ENCODE data around the gene SDR42E1.
A peak's percentile ranks its signal among the peaks of the same experiment; 100 is the strongest.

GRCh38 chr16:82011199-82011641 lies at the start of gene SDR42E1:
- TF ChIP-seq FOXA1 (IDR thresholded peaks at IDR 0.05; ENCODE audit: borderline replicate concordance) (no peak), ATF2 (CRISPR knock-in tag; IDR thresholded peaks at IDR 0.05) (no peak), LARP7 (IDR thresholded peaks at IDR 0.05) (no peak), JUNB (CRISPR knock-in tag; conservative IDR thresholded peaks at IDR 0.05) (no peak), KAT7 (CRISPR knock-in tag; IDR thresholded peaks at IDR 0.05; ENCODE audit: borderline replicate concordance) (no peak), CREB1 (IDR thresholded peaks at IDR 0.05) (no peak), CREB1 (CRISPR knock-in tag; IDR thresholded peaks at IDR 0.05) (no peak), SP2 (IDR thresholded peaks at IDR 0.05; ENCODE audit: extremely low read depth, low read depth, low read length, poor library complexity, severe bottlenecking) (peak; percentile 65)
- TF ChIP-seq, protein P1, sequence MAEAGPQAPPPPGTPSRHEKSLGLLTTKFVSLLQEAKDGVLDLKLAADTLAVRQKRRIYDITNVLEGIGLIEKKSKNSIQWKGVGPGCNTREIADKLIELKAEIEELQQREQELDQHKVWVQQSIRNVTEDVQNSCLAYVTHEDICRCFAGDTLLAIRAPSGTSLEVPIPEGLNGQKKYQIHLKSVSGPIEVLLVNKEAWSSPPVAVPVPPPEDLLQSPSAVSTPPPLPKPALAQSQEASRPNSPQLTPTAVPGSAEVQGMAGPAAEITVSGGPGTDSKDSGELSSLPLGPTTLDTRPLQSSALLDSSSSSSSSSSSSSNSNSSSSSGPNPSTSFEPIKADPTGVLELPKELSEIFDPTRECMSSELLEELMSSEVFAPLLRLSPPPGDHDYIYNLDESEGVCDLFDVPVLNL (CRISPR knock-in tag; IDR thresholded peaks at IDR 0.05; ENCODE audit: low read depth), result no peak
- TF ChIP-seq, protein P2, sequence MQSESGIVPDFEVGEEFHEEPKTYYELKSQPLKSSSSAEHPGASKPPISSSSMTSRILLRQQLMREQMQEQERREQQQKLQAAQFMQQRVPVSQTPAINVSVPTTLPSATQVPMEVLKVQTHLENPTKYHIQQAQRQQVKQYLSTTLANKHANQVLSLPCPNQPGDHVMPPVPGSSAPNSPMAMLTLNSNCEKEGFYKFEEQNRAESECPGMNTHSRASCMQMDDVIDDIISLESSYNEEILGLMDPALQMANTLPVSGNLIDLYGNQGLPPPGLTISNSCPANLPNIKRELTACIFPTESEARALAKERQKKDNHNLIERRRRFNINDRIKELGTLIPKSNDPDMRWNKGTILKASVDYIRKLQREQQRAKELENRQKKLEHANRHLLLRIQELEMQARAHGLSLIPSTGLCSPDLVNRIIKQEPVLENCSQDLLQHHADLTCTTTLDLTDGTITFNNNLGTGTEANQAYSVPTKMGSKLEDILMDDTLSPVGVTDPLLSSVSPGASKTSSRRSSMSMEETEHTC (IDR thresholded peaks at IDR 0.05), result no peak
